Eye (tissue), 1 donor: ENCODE measurements around the gene GNAS.
"Not testable (repeated sequence)": the region's sequence is repeated elsewhere in the genome, so short reads cannot be mapped to it uniquely, and the experiment has no call there.

Experiments used
- DNase-seq: peaks from one replicate; pipeline ENCODE4 v3.0.0-alpha.2; 2015

Gene GNAS

GRCh38 chr20:58828804-58829203 is 23.7 kb upstream of the GNAS start:
- not testable (repeated sequence) for DNase-seq

- no peak for DNase-seq
Measured at GRCh38 chr20:58829531-58829941, 23.0 kb upstream of the GNAS start.

- DNase-seq = no peak
Measured at GRCh38 chr20:58832457-58832856, 20.1 kb upstream of the GNAS start.

GRCh38 chr20:58833921-58834320 is 18.6 kb upstream of the GNAS start:
- DNase-seq = no peak

GRCh38 chr20:58835231-58835630 is 17.3 kb upstream of the GNAS start:
- DNase-seq = no peak

- no peak for DNase-seq
Measured at GRCh38 chr20:58836616-58837204, 15.8 kb upstream of the GNAS start.

- DNase-seq = no peak
Measured at GRCh38 chr20:58837717-58838116, 14.8 kb upstream of the GNAS start.

- DNase-seq = no peak
Measured at GRCh38 chr20:58838174-58838573, 14.3 kb upstream of the GNAS start.

GRCh38 chr20:58839474-58839874 is 13.0 kb upstream of the GNAS start:
- peak; percentile 68 for DNase-seq

GRCh38 chr20:58839991-58840747 is 12.3 kb upstream of the GNAS start:
- DNase-seq = peak; percentile 9

- peak; percentile 18 for DNase-seq
Measured at GRCh38 chr20:58840816-58841538, 11.5 kb upstream of the GNAS start.

GRCh38 chr20:58841539-58842264 is 10.8 kb upstream of the GNAS start:
- DNase-seq = peak; percentile 22

GRCh38 chr20:58842276-58842675 is 10.2 kb upstream of the GNAS start:
- peak; percentile 18 for DNase-seq

GRCh38 chr20:58843128-58843556 is 9.4 kb upstream of the GNAS start:
- no peak for DNase-seq

- no peak for DNase-seq
Measured at GRCh38 chr20:58845706-58846105, 6.8 kb upstream of the GNAS start.

- no peak for DNase-seq
Measured at GRCh38 chr20:58847463-58847862, 5.1 kb upstream of the GNAS start.

GRCh38 chr20:58850693-58851174 is 1.8 kb upstream of the GNAS start, which contains the start of gene GNAS-AS1:
Gene GNAS-AS1, minus strand, starts transcription at chr20:58850902.
- peak; percentile 94 for DNase-seq

- no peak for DNase-seq
Measured at GRCh38 chr20:58851221-58851968, 1.1 kb upstream of the GNAS start.

GRCh38 chr20:58851969-58852458 is 502 bp upstream of the GNAS start:
- no peak for DNase-seq

GRCh38 chr20:58853466-58853865 is 950 bp downstream of the GNAS start:
- no peak for DNase-seq

GRCh38 chr20:58853976-58854637 is 1.6 kb downstream of the GNAS start:
- DNase-seq = no peak
